OCI-LY7 (cell line): ENCODE data around the gene CWC27. TPM values are rescaled to one million over a fixed set of nuclear protein-coding genes. Genes with fewer than 3 reads are reported as not detected.

Experiments used
- BruUV-seq: library from RNA; stranded (reverse); fragments of 400-500 nt; replicated peaks from 2 replicates; lab custom pipeline; 2021; lab: Mats Ljungman, UMichigan
- CTCF ChIA-PET: fragments of 300-600 bp; sonication (Branson Sonifier 250); formaldehyde crosslinking; loops from one replicate; lab custom pipeline; 2022; ENCODE audit warnings: antibody characterized with exemption; ENCODE audit not compliant: unreplicated experiment; lab: Charles Lee
- POLR2A ChIA-PET: fragments of 300-600 bp; sonication (Branson Sonifier 250); formaldehyde crosslinking; loops from one replicate; lab custom pipeline; 2022; ENCODE audit warnings: antibody characterized with exemption; lab: Charles Lee
- DNase-seq: peaks from one replicate; pipeline ENCODE4 v3.0.0-alpha.2; 2015; ENCODE audit warnings: low spot score
- H2AFZ ChIP-seq: fragments of 200-600 bp; sonication (generic), shearing (Covaris generic); 2 replicates; pipeline ENCODE4 v1.6.1; 2014; ENCODE audit warnings: mild to moderate bottlenecking, antibody characterized with exemption, low read length, moderate library complexity
- H3K27ac ChIP-seq: fragments of 200-600 bp; sonication (generic); 2 replicates; pipeline ENCODE4 v1.5.1; 2014; ENCODE audit warnings: mixed run types, low read depth, mild to moderate bottlenecking, moderate library complexity, low read length, inconsistent platforms; ENCODE audit not compliant: poor library complexity, severe bottlenecking
- H3K36me3 ChIP-seq: fragments of 200-600 bp; sonication (generic); 2 replicates; pipeline ENCODE4 v1.6.1; 2014; ENCODE audit warnings: mild to moderate bottlenecking, antibody characterized with exemption, low read length, moderate library complexity, mixed read lengths; ENCODE audit not compliant: insufficient read depth
- H3K4me1 ChIP-seq: fragments of 200-600 bp; sonication (generic); 2 replicates; pipeline ENCODE4 v1.5.1; 2014; ENCODE audit warnings: mild to moderate bottlenecking, low read length; ENCODE audit not compliant: insufficient read depth, poor library complexity, severe bottlenecking
- H3K4me2 ChIP-seq: fragments of 200-600 bp; sonication (generic); 2 replicates; pipeline ENCODE4 v1.6.1; 2014; ENCODE audit warnings: mild to moderate bottlenecking, low read length
- H3K4me3 ChIP-seq: fragments of 200-600 bp; sonication (generic); 2 replicates; pipeline ENCODE4 v1.5.1; 2014; ENCODE audit warnings: mild to moderate bottlenecking, low read depth, low read length; ENCODE audit not compliant: poor library complexity, severe bottlenecking
- H3K79me2 ChIP-seq: fragments of 200-600 bp; sonication (generic); 2 replicates; pipeline ENCODE4 v1.6.1; 2016; ENCODE audit warnings: low read depth, mild to moderate bottlenecking, low read length, moderate library complexity, mixed read lengths; ENCODE audit not compliant: insufficient read depth
- H3K9me2 ChIP-seq: fragments of 200-600 bp; sonication (generic); 2 replicates; pipeline ENCODE4 v1.6.1; 2016; ENCODE audit warnings: mild to moderate bottlenecking, low read length, mixed read lengths; ENCODE audit not compliant: insufficient read depth
- H3K9me3 ChIP-seq: fragments of 200-600 bp; sonication (generic); 2 replicates; pipeline ENCODE4 v1.6.1; 2014; ENCODE audit warnings: mild to moderate bottlenecking, mixed run types, low read length, mixed read lengths
- H4K20me1 ChIP-seq: fragments of 200-600 bp; sonication (generic); 2 replicates; pipeline ENCODE4 v1.6.1; 2014; ENCODE audit warnings: mild to moderate bottlenecking, antibody characterized with exemption, low read length, moderate library complexity, mixed read lengths; ENCODE audit not compliant: insufficient read depth
- EZH2phosphoT487 ChIP-seq: fragments of 200-600 bp; sonication (generic); IDR thresholded peaks from 2 replicates; pipeline ENCODE4 v1.6.1; 2018; ENCODE audit warnings: low read depth, borderline replicate concordance, mild to moderate bottlenecking, mixed run types, antibody characterized with exemption, low read length, moderate library complexity, mixed read lengths
- intact Hi-C: fragments of 100-400 bp; cut with micrococcal nuclease; formaldehyde crosslinking; loops from one replicate; pipeline ENCODE4 v1.10.0; 2022; ENCODE audit not compliant: unreplicated experiment
- total RNA-seq, 2 experiments: library from RNA; depleted of rRNA in 1 of 2; stranded (reverse); fragments of >200 nt in 1 of 2; shearing (Covaris generic) in 1 of 2; gene quantifications; 2 replicates each; pipeline ENCODE4 v1.2.3, GENCODE V29; 2014 to 2022
- TF ChIP-seq, protein P1 (sequence below): fragments of 200-600 bp; sonication (generic); conservative IDR thresholded peaks from 2 replicates; pipeline ENCODE4 v1.5.1; 2014; ENCODE audit warnings: mild to moderate bottlenecking, antibody characterized with exemption, low read length, moderate library complexity, mixed read lengths

Gene CWC27
- total RNA-seq, 2 experiments from 2014 or later: 15.4 to 33.1 TPM

DNA sequence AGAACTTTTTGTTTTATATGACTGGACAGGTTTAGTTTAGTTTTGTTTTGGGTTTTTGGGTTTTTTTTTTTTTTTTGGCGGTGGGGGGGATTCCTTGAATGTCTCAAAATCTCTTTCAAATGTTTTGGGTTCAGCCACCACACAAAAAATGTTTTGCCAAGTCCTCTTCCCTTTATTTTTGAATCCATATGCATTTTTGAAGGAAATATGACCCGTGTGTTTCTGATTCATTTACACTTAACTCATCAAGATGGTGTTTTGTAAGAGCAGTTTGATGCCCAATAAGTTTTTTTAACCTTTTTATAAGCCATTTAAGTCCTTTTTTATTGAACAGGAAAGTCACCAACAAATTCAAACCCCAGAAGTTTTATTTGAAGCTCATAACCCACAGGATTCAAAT, 209.8 kb downstream of the CWC27 start:
- Histone ChIP-seq H3K27ac (no peak overlapping the region), H3K9me2 (no peaks in the 10 kb centered on the region), H2AFZ (no peak overlapping the region), H3K4me2 (no peak overlapping the region), H3K9me3 (no peaks in the 10 kb centered on the region), H3K36me3 (peaks cover 16% of the 10 kb centered on the region), H3K4me1 (no peaks in the 10 kb centered on the region), H3K4me3 (no peak overlapping the region), H3K79me2 (no peaks in the 10 kb centered on the region), H4K20me1 (no peaks in the 10 kb centered on the region)
- BruUV-seq: no TSS peak
- CTCF ChIA-PET: no interaction called here
- no peak for TF ChIP-seq EZH2phosphoT487
- TF ChIP-seq, protein P1, sequence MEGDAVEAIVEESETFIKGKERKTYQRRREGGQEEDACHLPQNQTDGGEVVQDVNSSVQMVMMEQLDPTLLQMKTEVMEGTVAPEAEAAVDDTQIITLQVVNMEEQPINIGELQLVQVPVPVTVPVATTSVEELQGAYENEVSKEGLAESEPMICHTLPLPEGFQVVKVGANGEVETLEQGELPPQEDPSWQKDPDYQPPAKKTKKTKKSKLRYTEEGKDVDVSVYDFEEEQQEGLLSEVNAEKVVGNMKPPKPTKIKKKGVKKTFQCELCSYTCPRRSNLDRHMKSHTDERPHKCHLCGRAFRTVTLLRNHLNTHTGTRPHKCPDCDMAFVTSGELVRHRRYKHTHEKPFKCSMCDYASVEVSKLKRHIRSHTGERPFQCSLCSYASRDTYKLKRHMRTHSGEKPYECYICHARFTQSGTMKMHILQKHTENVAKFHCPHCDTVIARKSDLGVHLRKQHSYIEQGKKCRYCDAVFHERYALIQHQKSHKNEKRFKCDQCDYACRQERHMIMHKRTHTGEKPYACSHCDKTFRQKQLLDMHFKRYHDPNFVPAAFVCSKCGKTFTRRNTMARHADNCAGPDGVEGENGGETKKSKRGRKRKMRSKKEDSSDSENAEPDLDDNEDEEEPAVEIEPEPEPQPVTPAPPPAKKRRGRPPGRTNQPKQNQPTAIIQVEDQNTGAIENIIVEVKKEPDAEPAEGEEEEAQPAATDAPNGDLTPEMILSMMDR: no peak
- intact Hi-C loops: no loop called here
- DNase-seq: no peak
- POLR2A ChIA-PET: interaction anchor here (0.8 kb wide), 1 partner anchor 517 kb away, joined by 3 read pairs; no protein-coding TSS in a partner anchor

DNA sequence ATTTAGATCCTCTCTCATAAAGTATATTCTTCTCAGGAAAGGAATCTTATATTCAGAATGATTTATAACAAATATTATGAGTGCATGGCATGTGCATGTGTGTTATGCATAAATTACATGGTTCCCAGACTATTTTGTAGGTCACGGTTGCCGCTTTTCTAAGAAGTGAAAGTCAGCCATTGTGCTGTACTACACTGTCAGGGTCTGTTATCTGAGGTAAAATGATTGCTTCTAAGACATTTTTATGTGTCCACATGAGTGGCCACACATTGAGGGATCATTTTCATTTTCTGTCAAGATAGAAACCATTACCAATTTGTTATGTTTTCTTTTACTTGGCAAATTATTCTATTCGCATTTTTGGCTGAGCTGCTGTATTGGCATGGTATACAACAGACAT, 210.8 kb downstream of the CWC27 start:
- H3K79me2 ChIP-seq: no peaks in the 10 kb centered on the region
- no TSS peak for BruUV-seq
- H3K27ac ChIP-seq: no peak overlapping the region
- H2AFZ ChIP-seq: no peak overlapping the region
- no peak overlapping the region for H3K4me3 ChIP-seq
- ChIA-PET CTCF (no interaction called here), POLR2A (interaction anchor here (0.6 kb wide), 3 partner anchors 99 to 438 kb away, joined by 3 read pairs; no protein-coding TSS in a partner anchor)
- H3K4me1 ChIP-seq: no peaks in the 10 kb centered on the region
- intact Hi-C loops: no loop called here
- H3K9me2 ChIP-seq: no peaks in the 10 kb centered on the region
- H3K9me3 ChIP-seq: no peaks in the 10 kb centered on the region
- H3K36me3 ChIP-seq: peaks cover 7% of the 10 kb centered on the region; the same call in 1 of the 2 replicates
- no peak overlapping the region for H3K4me2 ChIP-seq
- TF ChIP-seq, protein P1: no peak
- no peak for TF ChIP-seq EZH2phosphoT487
- no peaks in the 10 kb centered on the region for H4K20me1 ChIP-seq
- no peak for DNase-seq

GRCh38 chr5:64980176-64980575, 211.4 kb downstream of the CWC27 start:
- CTCF ChIA-PET: no interaction called here
- Histone ChIP-seq H3K27ac (no peak overlapping the region), H3K9me2 (no peaks in the 10 kb centered on the region), H3K4me3 (no peak overlapping the region), H2AFZ (no peak overlapping the region), H3K9me3 (no peaks in the 10 kb centered on the region), H3K79me2 (no peaks in the 10 kb centered on the region), H4K20me1 (no peaks in the 10 kb centered on the region), H3K4me1 (no peaks in the 10 kb centered on the region), H3K4me2 (no peak overlapping the region), H3K36me3 (0 out of 2 replicates have a peak, but pooled peaks cover 3% of the 10 kb centered on the region)
- intact Hi-C loops: no loop called here
- BruUV-seq: no TSS peak
- TF ChIP-seq, protein P1: no peak
- TF ChIP-seq EZH2phosphoT487: no peak
- POLR2A ChIA-PET: interaction anchor here (0.6 to 1.1 kb wide), 2 partner anchors 18 to 99 kb away, joined by 3 to 4 read pairs; no protein-coding TSS in a partner anchor
- DNase-seq: no peak
